H1 (cell line): ENCODE results near the gene TRIOBP. TPM values are rescaled to one million over a fixed set of nuclear protein-coding genes. Genes with fewer than 3 reads are reported as not detected.

ENCODE experiments used
- ATF2 ChIP-seq: IDR thresholded peaks from 2 replicates; pipeline ENCODE4 v1.6.1; 2012; ENCODE audit warnings: low read length, inconsistent platforms
- BCL11A ChIP-seq, 2 experiments: IDR thresholded peaks; one replicate each; pipeline ENCODE4 v1.6.1; 2011; ENCODE audit warnings: low read depth in 2 of 2, low read length in 2 of 2, mild to moderate bottlenecking in 2 of 2
- BRCA1 ChIP-seq: IDR thresholded peaks from 2 replicates; pipeline ENCODE4 v1.6.1; 2012; ENCODE audit warnings: low read depth, low read length, improper control_type of control experiment
- CHD1 ChIP-seq: IDR thresholded peaks from 2 replicates; pipeline ENCODE4 v1.6.1; 2012; ENCODE audit warnings: low read depth, low read length, improper control_type of control experiment
- CTBP2 ChIP-seq: IDR thresholded peaks from 2 replicates; pipeline ENCODE4 v1.7.0; 2011; ENCODE audit warnings: borderline replicate concordance, mild to moderate bottlenecking, moderate library complexity, mixed read lengths, low read length; ENCODE audit not compliant: insufficient read depth, insufficient read length
- EP300 ChIP-seq, 2 experiments: IDR thresholded peaks; 1 replicate in 1 of 2; 2 replicates in 1 of 2; pipeline ENCODE4 v1.6.1; 2011 to 2012; ENCODE audit warnings: low read depth in 2 of 2, low read length in 2 of 2, mild to moderate bottlenecking in 2 of 2, borderline replicate concordance in 1 of 2, inconsistent platforms in 1 of 2, moderate library complexity in 1 of 2
- EZH2 ChIP-seq: fragments of 200-600 bp; sonication (generic); IDR thresholded peaks from 2 replicates; pipeline ENCODE4 v1.7.1; 2012; ENCODE audit warnings: low read depth, mild to moderate bottlenecking, moderate library complexity, low read length, inconsistent platforms; ENCODE audit not compliant: severe bottlenecking
- FOSL1 ChIP-seq: IDR thresholded peaks from 2 replicates; pipeline ENCODE4 v1.6.1; 2011; ENCODE audit warnings: mild to moderate bottlenecking, low read depth, low read length, moderate library complexity; ENCODE audit not compliant: insufficient read depth
- GABPA ChIP-seq: IDR thresholded peaks from 2 replicates; pipeline ENCODE4 v1.6.1; 2011; ENCODE audit warnings: mild to moderate bottlenecking, low read length, moderate library complexity, borderline replicate concordance; ENCODE audit not compliant: insufficient read depth
- HDAC6 ChIP-seq: IDR thresholded peaks from one replicate; pipeline ENCODE4 v1.7.1; 2012; ENCODE audit warnings: low read depth, mild to moderate bottlenecking, inconsistent platforms, low read length, moderate library complexity
- JUN ChIP-seq: IDR thresholded peaks from 2 replicates; pipeline ENCODE4 v1.6.1; 2011; ENCODE audit warnings: low read depth, mild to moderate bottlenecking, improper control_type of control experiment, low read length
- KDM4A ChIP-seq: IDR thresholded peaks from one replicate; pipeline ENCODE4 v1.7.1; 2012; ENCODE audit warnings: low read depth, mild to moderate bottlenecking, moderate library complexity, low read length, inconsistent platforms; ENCODE audit not compliant: severe bottlenecking
- POU5F1 ChIP-seq: IDR thresholded peaks from 2 replicates; pipeline ENCODE4 v1.6.1; 2011; ENCODE audit warnings: low read depth, mild to moderate bottlenecking, low read length, moderate library complexity
- RAD21 ChIP-seq, 2 experiments: IDR thresholded peaks in 1 of 2; conservative IDR thresholded peaks in 1 of 2; 2 replicates each; pipeline ENCODE4 v1.6.1; 2011; ENCODE audit warnings: low read depth in 2 of 2, low read length in 2 of 2, improper control_type of control experiment in 1 of 2, inconsistent platforms in 1 of 2, mild to moderate bottlenecking in 1 of 2, moderate library complexity in 1 of 2
- RNF2 ChIP-seq: fragments of 200-900, 300-1000 bp; sonication (generic); IDR thresholded peaks from 2 replicates; pipeline ENCODE4 v1.7.1; 2016; ENCODE audit warnings: borderline replicate concordance, low read depth, mild to moderate bottlenecking, antibody characterized with exemption, low read length; ENCODE audit not compliant: poor library complexity, severe bottlenecking; ENCODE audit errors: missing control alignments
- SP4 ChIP-seq: IDR thresholded peaks from 2 replicates; pipeline ENCODE4 v1.6.1; 2012; ENCODE audit warnings: low read length, inconsistent platforms
- TAF1 ChIP-seq: IDR thresholded peaks from 2 replicates; pipeline ENCODE4 v1.6.1; 2011; ENCODE audit warnings: mild to moderate bottlenecking, low read depth, low read length
- USF2 ChIP-seq: IDR thresholded peaks from 2 replicates; pipeline ENCODE4 v1.6.1; 2011; ENCODE audit warnings: low read length, improper control_type of control experiment
- polyA plus RNA-seq, 7 experiments: library from polyadenylated mRNA; depleted of rRNA in 3 of 7; stranded (reverse) in 5 of 7; unstranded in 2 of 7; fragments of >200 nt in 5 of 7; fragments of 200-250 nt in 2 of 7; gene quantifications; 1 replicate in 5 of 7; 2 replicates in 1 of 7; 4 replicates in 1 of 7; pipeline versions ENCODE4 v1.2.1 to v1.2.3, GENCODE V29; 2011 to 2013; ENCODE audit warnings: missing spikeins in 2 of 7, mixed read lengths in 2 of 7
- total RNA-seq: library from RNA; stranded (reverse); fragmentation: NEBNext Ultra II Directional; extraction: Animal tissue kit (Norgen Biotek cat#: 25700); gene quantifications from 2 replicates; pipeline ENCODE4 v1.2.1, GENCODE V29; 2021

TRIOBP gene
- total and polyA plus RNA-seq, 2 of the 8 experiments (the other 6 are each of a cell fraction or from before 2014, with no cell fraction given): 18.2 to 27.3 TPM

GRCh38 chr22:37802310-37803194 lies 105.7 kb downstream of the TRIOBP start (continued):
- TF ChIP-seq POU5F1: no peak
- TF ChIP-seq EZH2: no peak
- no peak for TF ChIP-seq USF2
- no peak; a peak in 1 of 4 replicates for TF ChIP-seq RAD21 (IDR thresholded peaks at IDR 0.05 in 1 of 2, conservative IDR thresholded peaks at IDR 0.05 in 1 of 2; ENCODE audit: low read depth in 2 of 2, low read length in 2 of 2)
- no peak for TF ChIP-seq CTBP2
- TF ChIP-seq RNF2: peak; percentile 32
- TF ChIP-seq BRCA1: peak; percentile 64
- TF ChIP-seq EP300 (IDR thresholded peaks at IDR 0.05; ENCODE audit: borderline replicate concordance in 1 of 2, low read depth in 2 of 2, low read length in 2 of 2): no peak
- 0 out of 2 replicates have a peak, but pooled peaks have one; percentile 8 for TF ChIP-seq TAF1
- TF ChIP-seq BCL11A (IDR thresholded peaks at IDR 0.05; ENCODE audit: low read depth in 2 of 2, low read length in 2 of 2): no peak
- TF ChIP-seq GABPA: no peak
- no peak for TF ChIP-seq SP4
- TF ChIP-seq ATF2: no peak
- no peak for TF ChIP-seq HDAC6
- TF ChIP-seq JUN: no peak
- TF ChIP-seq FOSL1: no peak
- no peak for TF ChIP-seq CHD1
- TF ChIP-seq KDM4A: peak; percentile 51
